ENCODE data around the gene MRRF.

- TF ChIP-seq CTCF (IDR thresholded peaks at IDR 0.05; ENCODE audit: low read depth, low read length, poor library complexity, severe bottlenecking) (no peak), EZH2phosphoT487 (IDR thresholded peaks at IDR 0.05; ENCODE audit: borderline replicate concordance, low read length) (no peak)
Measured at GRCh38 chr9:122216798-122217418, 47.8 kb upstream of the MRRF start.

Data from DOHH2 (cell line).